Endothelial cell of umbilical vein (primary cell): ENCODE data around the gene FAM171A2.

Experiments used
- FOS ChIP-seq: IDR thresholded peaks from 2 replicates; pipeline ENCODE4 v1.6.1; 2011; ENCODE audit warnings: mild to moderate bottlenecking, low read length, moderate library complexity, borderline replicate concordance; ENCODE audit not compliant: insufficient read depth
- POLR2A ChIP-seq: IDR thresholded peaks from 2 replicates; pipeline ENCODE4 v1.6.1; 2012; ENCODE audit warnings: low read depth, mild to moderate bottlenecking, control low read depth, low read length
- POLR2AphosphoS5 ChIP-seq: IDR thresholded peaks from 2 replicates; pipeline ENCODE4 v1.6.1; 2012; ENCODE audit warnings: low read depth, mild to moderate bottlenecking, control low read depth, low read length, moderate library complexity; ENCODE audit not compliant: insufficient read depth
- TF ChIP-seq, protein P1 (sequence below), 2 donors: IDR thresholded peaks; 1 replicate in 1 of 2; 2 replicates in 1 of 2; pipeline ENCODE4 v1.5.1; 2011; ENCODE audit warnings: low read length in 2 of 2, mild to moderate bottlenecking in 2 of 2, moderate library complexity in 2 of 2, control low read depth in 1 of 2, inconsistent platforms in 1 of 2, low read depth in 1 of 2; ENCODE audit not compliant: insufficient read depth in 1 of 2; ENCODE audit errors: extremely low read depth in 1 of 2

DNA sequence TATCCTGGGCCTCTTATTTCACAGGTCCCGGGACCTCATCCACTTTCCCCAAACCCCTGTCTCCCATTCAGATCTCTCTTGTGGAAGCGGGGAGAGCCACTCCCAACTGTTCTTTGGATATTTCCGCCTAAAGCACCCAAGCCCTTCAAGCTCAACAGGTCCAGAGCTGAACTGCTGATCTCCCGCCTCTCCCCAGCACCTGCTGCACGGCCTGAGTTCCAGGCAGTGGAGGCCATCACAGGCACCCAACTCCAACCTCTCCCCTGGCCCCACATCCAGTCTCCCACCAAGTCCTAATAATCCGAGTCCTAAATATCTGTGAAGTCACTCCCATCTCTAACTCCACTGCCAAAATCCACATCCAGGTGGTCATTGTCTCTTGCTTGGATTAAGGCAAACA lies 19.3 kb upstream of the FAM171A2 start:
- TF ChIP-seq POLR2A: no peak
- TF ChIP-seq, protein P1, sequence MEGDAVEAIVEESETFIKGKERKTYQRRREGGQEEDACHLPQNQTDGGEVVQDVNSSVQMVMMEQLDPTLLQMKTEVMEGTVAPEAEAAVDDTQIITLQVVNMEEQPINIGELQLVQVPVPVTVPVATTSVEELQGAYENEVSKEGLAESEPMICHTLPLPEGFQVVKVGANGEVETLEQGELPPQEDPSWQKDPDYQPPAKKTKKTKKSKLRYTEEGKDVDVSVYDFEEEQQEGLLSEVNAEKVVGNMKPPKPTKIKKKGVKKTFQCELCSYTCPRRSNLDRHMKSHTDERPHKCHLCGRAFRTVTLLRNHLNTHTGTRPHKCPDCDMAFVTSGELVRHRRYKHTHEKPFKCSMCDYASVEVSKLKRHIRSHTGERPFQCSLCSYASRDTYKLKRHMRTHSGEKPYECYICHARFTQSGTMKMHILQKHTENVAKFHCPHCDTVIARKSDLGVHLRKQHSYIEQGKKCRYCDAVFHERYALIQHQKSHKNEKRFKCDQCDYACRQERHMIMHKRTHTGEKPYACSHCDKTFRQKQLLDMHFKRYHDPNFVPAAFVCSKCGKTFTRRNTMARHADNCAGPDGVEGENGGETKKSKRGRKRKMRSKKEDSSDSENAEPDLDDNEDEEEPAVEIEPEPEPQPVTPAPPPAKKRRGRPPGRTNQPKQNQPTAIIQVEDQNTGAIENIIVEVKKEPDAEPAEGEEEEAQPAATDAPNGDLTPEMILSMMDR (IDR thresholded peaks at IDR 0.05; ENCODE audit: extremely low read depth in 1 of 2, insufficient read depth in 1 of 2, low read depth in 1 of 2, low read length in 2 of 2): no peak
- no peak for TF ChIP-seq POLR2AphosphoS5
- TF ChIP-seq FOS: no peak
